KOPT-K1 (cell line): ENCODE results near the gene TTLL4.
"Not testable (repeated sequence)": the region's sequence is repeated elsewhere in the genome, so short reads cannot be mapped to it uniquely, and the experiment has no call there.

Experiments used
- H3K27ac ChIP-seq: fragments of 200-600 bp; sonication (generic); 2 replicates; pipeline ENCODE4 v1.5.1; 2016; ENCODE audit warnings: antibody characterized with exemption, mild to moderate bottlenecking, low read depth, low read length; ENCODE audit not compliant: poor library complexity, severe bottlenecking
- H3K36me3 ChIP-seq: fragments of 200-600 bp; sonication (generic); 2 replicates; pipeline ENCODE4 v1.5.1; 2017; ENCODE audit warnings: antibody characterized with exemption, mild to moderate bottlenecking, low read length, moderate library complexity; ENCODE audit not compliant: insufficient read depth
- H3K9me3 ChIP-seq: fragments of 200-600 bp; sonication (generic); 2 replicates; pipeline ENCODE4 v1.5.1; 2017; ENCODE audit warnings: antibody characterized with exemption, low read length, mild to moderate bottlenecking; ENCODE audit not compliant: insufficient read depth, poor library complexity, severe bottlenecking

Gene TTLL4

DNA sequence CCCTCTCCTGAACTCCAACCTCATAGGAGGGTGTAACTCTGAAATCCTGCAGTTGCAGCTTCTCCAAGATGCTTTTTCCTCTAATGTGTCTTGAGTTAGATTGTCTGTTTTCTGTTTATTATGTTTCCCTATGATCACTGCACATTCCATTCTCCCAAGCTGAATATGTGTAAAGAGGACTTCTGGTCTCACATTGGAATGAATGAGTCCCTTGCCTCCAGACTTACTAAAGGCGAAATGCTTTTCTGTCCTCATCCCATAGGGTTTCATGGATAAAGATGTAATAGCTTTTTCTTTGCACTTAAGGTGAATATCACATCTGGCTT, 35.8 kb downstream of the TTLL4 start:
- H3K9me3 ChIP-seq: no peaks in the 10 kb centered on the region
- H3K36me3 ChIP-seq: peaks cover 88% of the 10 kb centered on the region
- H3K27ac ChIP-seq: no peak overlapping the region

GRCh38 chr2:218746960-218747359, 36.3 kb downstream of the TTLL4 start:
- H3K9me3 ChIP-seq: no peaks in the 10 kb centered on the region
- H3K27ac ChIP-seq: no peak overlapping the region
- H3K36me3 ChIP-seq: peaks cover 89% of the 10 kb centered on the region

DNA sequence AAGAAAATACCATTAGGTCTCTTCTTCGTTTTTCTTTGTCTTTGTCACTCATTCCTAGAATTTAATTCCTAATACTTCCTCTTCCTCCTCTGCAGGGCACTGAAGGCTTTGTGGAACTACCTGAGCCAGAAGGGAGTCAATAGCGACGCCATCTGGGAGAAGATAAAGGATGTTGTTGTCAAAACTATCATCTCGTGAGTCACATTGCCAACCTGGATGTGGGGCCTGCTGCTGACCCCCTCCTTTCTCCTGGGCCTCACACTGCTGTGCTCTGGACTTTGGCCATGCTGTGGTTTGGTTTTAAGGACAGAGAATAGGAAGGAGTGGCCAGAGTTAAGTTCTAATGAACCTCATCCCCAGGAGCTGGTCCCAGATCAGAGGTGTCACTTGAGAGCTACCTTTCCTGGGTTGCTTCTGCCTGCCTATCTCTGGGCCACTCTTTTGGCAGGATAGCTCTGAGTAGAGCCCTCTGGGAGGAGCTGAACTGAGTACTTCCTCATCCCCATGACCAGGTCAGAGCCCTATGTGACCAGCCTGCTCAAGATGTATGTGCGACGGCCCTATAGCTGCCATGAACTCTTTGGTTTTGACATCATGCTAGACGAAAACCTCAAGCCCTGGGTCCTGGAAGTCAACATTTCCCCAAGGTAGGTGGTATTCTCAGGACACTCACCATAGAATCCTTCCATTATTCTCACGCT, 38.3 kb downstream of the TTLL4 start:
- peaks cover 98% of the 10 kb centered on the region for H3K36me3 ChIP-seq
- no peak overlapping the region for H3K27ac ChIP-seq
- no peaks in the 10 kb centered on the region for H3K9me3 ChIP-seq

DNA sequence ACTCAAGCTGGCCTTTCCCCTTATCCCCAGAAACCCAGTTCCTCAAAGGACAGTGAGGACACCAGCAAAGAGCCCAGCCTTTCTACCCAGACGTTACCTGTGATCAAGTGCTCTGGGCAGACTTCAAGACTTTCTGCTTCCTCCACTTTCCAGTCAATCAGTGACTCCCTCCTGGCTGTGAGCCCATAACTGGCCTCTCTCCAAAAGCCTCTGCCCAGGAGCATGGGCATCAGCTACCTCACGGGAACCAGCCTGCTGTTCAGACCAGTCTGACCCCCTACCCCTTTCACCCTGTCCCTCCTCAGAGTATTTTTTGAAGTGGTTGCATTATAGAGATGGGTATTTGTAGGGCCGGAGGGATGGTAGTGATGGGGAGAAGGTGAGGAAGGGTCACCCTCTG, 43.6 kb downstream of the TTLL4 start:
- H3K36me3 ChIP-seq: peaks cover 83% of the 10 kb centered on the region
- no peak overlapping the region for H3K27ac ChIP-seq

GRCh38 chr2:218754781-218755180, 44.1 kb downstream of the TTLL4 start:
- no peak overlapping the region for H3K27ac ChIP-seq

More for the DNA sequence above, 43.6 kb downstream of the TTLL4 start:
- H3K9me3 ChIP-seq: no peaks in the 10 kb centered on the region

DNA sequence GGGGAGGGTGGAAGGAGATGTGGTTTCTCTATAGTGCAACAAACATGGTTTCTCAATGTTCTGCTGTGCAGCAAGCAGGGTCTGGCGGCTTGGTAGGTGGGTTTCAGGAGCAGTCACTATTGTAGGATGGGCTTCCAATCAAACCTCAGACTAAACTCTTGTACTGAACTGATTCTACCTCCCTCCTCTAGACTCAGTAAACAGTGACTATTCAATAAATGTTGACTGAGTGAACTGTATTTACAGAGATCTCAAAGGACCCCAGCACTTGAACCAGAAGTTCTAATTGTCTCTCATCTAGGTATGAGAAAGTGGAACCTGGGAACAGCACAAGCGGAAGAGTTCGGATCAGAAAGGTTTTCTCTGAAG, 44.5 kb downstream of the TTLL4 start:
- no peaks in the 10 kb centered on the region for H3K9me3 ChIP-seq
- no peak overlapping the region for H3K27ac ChIP-seq
- peaks cover 73% of the 10 kb centered on the region for H3K36me3 ChIP-seq

More at GRCh38 chr2:218754781-218755180, 44.1 kb downstream of the TTLL4 start:
- Histone ChIP-seq H3K36me3 (peaks cover 77% of the 10 kb centered on the region), H3K9me3 (no peaks in the 10 kb centered on the region)

DNA sequence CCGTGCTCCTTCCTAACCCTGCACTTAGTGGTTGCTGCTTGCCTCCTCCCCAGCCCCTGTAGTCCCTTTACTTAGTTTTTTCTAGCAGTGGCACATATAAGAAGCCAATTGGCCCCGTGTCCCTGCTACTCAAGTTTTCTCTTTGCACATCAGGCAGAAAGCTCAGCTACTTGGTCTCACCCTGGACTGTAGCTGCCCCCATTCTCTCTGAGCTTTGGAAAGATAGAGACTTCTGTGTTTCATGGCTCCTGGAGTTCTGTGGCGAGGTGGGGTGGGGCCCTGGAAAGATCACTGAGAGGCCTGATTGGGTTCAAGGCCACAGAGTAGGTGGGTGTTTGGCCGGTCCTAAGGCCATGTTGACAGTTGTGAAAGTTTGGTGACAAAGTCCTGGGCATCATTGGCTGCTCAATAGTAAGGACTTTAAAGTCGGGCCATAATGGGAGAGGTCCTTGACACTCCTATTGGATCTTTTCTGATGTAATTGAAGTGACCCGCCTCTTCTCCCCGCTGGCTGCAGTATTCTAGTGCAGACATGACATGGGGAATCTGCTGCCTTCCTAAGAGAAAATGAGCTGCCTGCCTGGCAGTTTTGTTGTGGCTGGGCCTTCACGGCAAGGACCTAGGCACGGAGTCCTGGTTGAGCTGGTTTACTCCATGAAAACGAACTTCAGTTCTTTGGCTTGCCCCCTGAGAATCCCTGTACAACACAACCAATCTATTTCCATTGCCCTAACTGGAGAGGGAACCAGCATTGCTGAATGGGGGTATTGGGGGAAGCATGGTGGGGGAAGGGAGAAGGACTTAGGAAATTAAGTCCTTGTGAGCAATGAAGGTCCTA, 45.2 kb downstream of the TTLL4 start:
- no peaks in the 10 kb centered on the region for H3K9me3 ChIP-seq
- H3K27ac ChIP-seq: no peak overlapping the region
- peaks cover 67% of the 10 kb centered on the region for H3K36me3 ChIP-seq

DNA sequence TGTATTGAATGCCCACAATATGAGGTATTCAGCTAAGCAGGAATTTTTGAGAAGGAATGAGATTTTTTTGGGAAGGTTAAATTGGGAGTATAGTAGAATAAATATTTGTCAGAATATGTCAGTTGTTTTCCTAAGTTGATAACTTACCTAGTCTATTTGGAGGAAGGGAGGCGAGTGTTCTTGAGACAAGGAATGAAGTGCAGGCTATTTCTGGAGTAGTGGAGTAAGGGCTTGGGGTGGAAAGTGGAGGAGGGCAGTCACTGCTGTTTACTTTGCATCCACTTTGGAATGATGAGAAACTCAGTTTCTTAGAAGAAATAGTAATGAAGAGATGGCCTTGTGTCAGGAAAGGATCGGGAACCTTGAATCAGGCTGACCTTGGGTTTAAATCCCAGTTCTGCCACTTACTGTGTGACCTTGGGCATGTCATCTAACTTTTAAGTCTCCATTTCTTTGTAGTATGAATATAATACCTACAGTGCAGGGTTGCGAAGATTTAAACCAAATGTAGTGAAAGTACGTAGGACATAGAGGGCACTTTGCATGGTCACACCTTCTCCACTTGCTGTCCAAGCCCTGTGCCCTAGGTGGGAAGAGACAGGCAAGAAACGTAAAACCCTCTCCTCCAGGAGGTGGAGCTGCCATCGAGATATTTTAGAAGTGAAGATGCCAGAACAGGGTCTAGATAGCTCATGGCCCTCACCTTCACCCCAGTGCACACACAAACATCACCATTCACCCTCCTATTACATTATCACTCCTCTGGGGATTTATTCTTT, 46.2 kb downstream of the TTLL4 start:
- H3K9me3 ChIP-seq: no peaks in the 10 kb centered on the region
- H3K36me3 ChIP-seq: peaks cover 57% of the 10 kb centered on the region
- H3K27ac ChIP-seq: no peak overlapping the region

GRCh38 chr2:218761795-218762194, 51.2 kb downstream of the TTLL4 start:
- H3K27ac ChIP-seq: no peak overlapping the region
- peaks cover 10% of the 10 kb centered on the region for H3K36me3 ChIP-seq
- H3K9me3 ChIP-seq: no peaks in the 10 kb centered on the region

GRCh38 chr2:218772759-218773158, 62.1 kb downstream of the TTLL4 start:
- not testable (repeated sequence) for H3K27ac ChIP-seq, H3K36me3 ChIP-seq
- H3K9me3 ChIP-seq: peaks cover 17% of the 10 kb centered on the region

GRCh38 chr2:218773881-218774280, 63.2 kb downstream of the TTLL4 start:
- H3K36me3 ChIP-seq: no peaks in the 10 kb centered on the region
- H3K9me3 ChIP-seq: peaks cover 19% of the 10 kb centered on the region
- no peak overlapping the region for H3K27ac ChIP-seq

DNA sequence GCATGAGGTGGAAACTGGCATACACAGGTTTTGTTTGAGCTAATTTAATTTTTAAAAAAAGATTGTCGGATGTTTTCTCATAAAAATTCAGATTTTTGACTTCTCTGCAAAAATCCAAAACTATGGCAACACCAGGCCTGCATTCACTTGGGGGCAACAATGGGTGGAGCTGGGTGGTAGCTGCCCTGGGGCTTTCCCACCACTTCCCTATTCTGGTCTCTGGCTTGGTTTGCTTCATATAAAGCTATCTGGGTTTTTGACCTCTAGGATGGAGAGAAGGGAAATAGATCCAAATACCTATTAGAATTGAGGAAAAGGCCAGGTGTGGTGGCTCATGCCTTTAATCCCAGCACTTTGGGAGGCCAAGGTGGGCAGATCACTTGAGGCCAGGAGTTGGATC, 65.9 kb downstream of the TTLL4 start:
- Histone ChIP-seq H3K36me3 (no peaks in the 10 kb centered on the region), H3K9me3 (peaks cover 19% of the 10 kb centered on the region), H3K27ac (no peak overlapping the region)

DNA sequence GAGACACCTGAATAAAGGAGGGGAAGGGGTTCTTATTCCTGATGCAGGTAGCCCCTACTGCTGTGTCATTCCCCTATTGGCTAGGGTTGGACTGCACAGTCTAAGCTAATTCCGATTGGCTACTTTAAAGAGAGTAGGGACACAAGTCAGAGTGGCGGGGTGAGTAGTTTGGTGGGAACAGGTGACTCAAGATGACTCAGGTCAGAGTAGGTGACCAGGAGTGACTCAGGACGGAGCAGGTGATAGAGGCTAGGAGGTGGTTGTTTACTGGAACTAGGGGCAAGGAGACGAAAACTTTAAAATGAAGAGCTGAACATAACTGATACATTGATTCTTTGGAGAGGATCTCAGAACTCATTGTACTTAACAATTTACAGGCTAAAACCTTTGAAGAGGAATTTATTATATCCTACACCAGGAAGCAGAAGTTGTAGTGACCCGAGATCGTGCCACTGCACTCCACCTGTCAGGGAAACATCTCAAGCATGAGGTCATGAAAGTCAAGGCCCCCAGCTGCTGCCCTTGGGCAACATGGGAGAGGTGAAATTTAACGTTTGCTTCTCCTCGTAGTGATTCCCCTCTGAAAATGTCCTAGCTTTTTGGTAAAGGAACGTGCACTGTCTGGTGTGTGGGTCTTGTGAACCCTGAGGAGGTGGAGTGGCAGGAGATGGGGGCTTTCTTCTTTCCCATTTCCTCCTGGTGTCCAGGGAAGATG, 66.8 kb downstream of the TTLL4 start:
- Histone ChIP-seq H3K27ac (no peak overlapping the region), H3K9me3 (peaks cover 19% of the 10 kb centered on the region), H3K36me3 (no peaks in the 10 kb centered on the region)

DNA sequence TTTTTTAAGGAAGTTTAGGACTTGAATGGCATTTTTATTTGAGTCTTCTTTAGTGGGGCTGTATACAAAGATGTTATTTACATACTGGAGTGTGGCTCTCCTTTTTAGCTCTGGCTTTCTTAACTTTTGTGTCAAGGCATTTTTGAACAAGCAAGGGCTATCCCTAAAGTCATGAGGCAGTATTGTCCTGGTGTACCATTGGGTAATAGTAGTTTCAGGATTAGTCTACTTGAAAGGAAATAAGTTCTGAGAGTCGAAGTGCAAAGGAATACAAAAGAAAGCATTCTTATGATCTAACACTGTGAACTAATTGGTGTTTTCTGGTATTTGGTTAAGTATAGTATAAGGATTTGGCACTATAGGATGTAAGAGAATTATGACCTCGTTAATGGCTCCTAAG, 69.4 kb downstream of the TTLL4 start:
- Histone ChIP-seq H3K27ac (no peak overlapping the region), H3K36me3 (no peaks in the 10 kb centered on the region), H3K9me3 (peaks cover 19% of the 10 kb centered on the region)
